Measurements from ENCODE around the gene DIAPH2.
"Not testable (repeated sequence)": the region's sequence is repeated elsewhere in the genome, so short reads cannot be mapped to it uniquely, and the experiment has no call there.

Gene DIAPH2

DNA sequence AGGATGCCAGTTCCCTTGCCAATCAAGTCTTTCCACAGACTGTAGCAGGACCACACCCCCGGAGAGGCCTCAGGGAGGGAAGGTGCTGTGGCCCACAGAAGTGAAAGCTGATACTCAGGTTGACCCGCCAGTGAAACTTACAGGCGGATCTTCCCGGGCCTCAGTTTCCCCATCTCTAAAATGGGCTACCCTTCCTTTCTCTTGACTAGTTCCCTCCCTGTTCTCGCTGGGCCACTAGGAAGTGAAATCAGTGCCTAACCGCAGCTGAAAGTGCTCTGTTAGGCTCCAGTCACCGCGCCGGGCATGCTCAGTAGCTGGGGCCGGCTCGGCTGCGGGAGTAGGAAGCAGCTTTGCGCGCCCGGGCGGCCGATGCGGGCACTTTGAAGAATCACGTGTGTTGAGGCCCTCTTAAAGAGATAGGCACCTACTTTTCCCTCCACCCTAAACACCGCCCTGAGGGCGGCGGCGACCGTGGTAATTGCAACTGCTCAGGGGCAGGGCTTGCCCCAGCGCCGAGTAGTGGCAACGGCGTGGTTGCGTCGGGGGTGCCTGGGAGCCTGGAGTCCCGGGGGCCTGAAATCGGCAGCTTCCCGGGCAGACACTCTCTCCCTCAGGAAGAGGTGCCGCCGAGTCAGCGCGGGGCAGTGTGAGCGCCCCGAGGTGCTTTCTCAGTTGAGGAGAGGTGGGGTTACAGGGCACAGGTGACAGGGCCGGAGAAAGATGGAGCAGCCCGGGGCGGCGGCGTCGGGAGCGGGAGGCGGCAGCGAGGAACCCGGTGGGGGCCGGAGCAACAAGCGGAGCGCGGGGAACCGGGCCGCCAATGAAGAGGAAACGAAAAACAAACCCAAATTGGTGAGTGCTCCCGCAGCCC, at the start of gene DIAPH2:
Gene DIAPH2 (plus strand): TSS at position 504 of the 871 bp plus-strand sequence.
- DNase-seq = peak; percentile 47

GRCh38 chrX:96650023-96650422, 34.6 kb upstream of the DIAPH2 start:
- DNase-seq = no peak

DNA sequence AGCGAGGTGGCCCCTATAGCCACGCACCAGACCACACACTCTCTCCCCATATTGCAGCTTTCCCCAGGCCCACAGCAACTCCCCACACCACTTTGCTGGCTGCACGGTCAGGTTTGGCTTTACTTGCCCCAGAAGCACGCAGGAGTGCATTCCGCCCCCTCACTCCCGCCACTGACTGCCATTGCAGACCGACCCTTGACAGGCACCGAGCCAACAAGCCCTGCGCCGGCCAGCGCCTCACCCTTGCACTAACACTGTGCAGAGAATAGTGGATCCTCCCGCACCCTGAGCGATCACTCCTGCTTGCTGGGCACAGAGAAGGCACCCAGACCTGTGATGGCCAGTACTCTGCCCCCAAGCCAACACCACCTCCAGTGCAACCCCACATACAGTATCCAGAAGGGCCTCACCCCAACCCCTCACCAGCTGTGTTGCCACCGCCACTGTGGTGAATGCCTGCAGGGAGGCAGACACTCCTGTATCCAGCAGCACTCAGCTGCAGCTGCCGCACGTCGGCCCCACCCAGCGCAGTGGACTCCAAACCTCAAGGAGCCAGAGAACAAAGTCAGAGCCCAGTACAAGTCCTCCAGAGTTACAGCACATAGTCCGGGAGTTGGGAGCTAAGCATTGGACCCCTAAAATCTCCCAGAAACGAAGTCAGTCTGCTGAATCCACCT, 28.6 kb upstream of the DIAPH2 start:
- DNase-seq = no peak

DNA sequence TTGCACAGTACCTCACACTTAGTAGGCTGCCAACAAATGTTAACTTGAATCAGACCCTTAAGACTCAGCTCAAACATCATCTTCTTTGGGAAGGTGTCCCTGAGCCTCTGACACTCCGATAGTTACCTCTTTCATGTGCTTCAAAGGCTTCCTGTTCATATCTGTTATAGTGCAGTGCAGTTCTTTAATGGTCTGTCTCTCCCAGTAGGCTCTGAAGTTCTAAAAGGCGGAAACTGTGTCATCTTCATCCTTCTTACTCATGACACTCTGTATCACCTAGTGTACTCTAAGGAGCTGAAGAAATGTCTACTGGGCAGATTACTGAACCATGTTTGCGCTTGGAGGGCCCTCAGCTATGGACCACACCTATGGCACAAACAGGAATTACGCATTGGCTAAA, 2.1 kb upstream of the DIAPH2 start:
- no peak for DNase-seq

DNA sequence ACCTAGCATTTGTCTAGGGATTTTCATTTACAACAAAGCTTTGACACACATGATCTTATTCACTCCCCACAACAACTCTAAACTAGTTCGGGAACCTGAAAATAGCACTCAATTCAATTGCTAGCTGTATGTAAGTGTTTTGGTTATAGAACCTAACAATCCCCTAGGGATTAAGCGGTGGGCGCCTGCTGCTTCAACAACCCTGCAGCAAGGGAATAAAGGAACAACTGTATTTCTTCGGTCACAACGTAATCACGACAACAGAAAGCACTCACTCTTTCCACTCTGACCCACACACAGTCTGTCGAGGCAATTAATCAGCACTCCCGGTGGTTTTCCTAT, 674 bp upstream of the DIAPH2 start:
- DNase-seq = no peak

DNA sequence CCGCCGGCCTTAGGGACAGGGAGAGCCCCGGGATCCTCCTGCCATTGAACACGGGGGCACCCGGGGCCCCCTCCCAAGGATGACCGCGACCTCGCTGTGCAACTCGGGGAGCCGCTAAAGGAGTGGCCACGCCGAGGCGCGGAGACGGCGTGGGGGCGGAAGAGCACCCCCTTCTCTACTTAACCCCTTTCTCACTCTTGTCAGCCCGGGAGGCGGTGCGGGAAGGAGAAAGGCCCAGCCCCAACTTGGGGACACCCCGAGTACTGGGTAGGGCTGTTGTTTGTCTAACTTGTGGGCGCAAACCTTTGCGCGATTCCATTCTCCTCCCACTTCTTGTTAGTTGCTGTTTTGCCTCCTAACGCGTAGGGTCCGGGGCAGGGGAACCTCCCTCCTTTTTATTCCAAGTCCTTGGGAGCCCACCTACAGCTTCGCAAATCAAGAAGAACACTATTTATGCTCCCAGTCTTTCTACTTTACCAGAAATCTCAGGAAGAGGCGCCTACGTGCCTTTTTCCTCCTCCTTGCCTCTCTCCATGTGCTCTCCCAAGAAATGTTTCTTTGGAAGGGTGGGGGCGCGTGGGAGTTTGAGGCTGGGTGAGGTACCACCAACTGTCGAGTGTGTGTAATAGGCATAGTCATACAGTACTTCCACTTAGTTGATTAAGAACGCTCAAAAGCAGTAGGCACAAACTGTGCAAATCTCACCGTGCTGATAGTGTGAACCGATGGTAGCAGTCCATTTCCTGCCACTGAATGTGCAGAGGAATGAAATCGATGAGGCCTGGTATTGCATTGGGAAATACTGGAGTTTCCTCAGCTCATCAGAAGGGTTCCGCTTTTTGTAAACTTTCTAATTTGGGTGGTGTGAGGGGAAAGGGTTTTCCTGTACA, 813 bp downstream of the DIAPH2 start:
- DNase-seq = peak; percentile 16

DNA sequence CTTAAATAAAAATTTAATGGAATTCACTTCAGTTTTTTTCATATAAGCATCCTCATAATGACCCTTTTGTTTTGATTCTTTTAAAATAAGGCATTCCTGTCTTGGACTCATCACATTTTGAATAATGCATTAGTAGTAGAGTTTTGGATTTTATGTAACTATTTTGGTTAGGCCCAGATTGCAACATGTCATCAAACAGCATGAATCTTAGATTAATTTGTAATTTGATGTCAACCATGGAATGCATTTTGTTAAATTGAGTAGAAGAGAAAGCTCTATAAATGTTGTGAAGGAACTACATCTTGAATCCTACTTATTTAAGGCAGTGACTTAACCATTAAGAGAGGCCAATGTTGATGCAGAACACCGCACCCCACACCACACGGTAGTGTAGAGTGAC, 3.1 kb downstream of the DIAPH2 start:
- DNase-seq = no peak

DNA sequence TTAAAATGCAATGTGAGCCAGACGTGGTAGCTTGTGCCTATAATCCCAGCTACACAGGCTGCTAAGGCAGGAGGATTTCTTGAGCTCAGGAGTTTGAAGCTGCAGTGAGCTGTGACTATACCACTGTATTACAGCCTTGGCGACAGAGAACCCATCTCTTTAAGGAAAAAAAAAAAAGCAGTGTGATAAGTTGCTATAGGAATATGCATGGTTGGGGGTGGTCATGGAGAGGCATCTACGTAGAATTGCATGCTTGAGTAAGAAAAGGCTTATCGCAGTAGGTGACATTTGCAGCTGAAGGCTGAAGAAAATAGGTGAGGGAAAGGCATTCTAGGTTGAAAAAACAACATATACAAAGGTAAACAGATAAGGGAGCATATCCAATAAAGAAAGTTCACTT, 4.1 kb downstream of the DIAPH2 start:
- no peak for DNase-seq

DNA sequence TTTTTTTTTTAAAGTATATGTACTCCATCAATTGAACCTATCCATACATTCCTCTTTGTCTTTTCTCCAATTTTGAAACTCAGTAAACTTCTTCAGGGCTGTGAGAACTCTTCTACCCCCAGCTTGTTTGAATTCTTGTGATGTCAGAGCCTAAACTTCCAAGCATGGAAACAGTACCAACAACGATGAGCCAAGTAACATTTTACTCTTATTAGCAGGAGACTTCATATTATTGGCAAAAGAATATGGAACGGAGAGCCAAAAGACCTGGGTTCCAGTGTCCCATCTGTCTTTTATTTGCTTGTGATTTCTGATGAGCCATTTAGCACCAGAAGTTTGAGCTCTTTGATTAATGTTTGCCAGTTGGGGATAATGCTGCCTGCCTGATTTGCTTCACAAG, 5.3 kb downstream of the DIAPH2 start:
- no peak for DNase-seq

- DNase-seq = no peak
Observed at GRCh38 chrX:96692454-96692853, 7.8 kb downstream of the DIAPH2 start.

DNA sequence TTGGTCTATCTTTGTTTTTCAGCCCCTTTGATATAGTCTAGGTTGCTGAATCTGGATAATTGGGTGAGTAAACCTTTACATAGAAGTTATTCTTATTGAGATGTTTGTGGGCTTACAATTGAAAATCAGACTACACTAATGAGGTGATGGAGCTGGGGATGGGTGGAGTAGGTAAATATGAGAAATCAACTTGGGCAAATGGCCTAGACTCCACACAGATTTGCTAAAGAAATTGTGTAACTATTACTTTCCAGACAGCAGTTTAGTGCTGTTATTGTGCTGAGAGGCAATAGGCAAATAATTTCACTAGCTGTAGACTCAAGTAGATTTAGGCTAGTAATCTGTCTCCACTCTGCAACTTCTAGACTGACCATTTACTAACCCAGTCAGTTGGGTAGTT, 8.2 kb downstream of the DIAPH2 start:
- no peak for DNase-seq

- DNase-seq = no peak
Observed at GRCh38 chrX:96693407-96693806, 8.8 kb downstream of the DIAPH2 start.

DNA sequence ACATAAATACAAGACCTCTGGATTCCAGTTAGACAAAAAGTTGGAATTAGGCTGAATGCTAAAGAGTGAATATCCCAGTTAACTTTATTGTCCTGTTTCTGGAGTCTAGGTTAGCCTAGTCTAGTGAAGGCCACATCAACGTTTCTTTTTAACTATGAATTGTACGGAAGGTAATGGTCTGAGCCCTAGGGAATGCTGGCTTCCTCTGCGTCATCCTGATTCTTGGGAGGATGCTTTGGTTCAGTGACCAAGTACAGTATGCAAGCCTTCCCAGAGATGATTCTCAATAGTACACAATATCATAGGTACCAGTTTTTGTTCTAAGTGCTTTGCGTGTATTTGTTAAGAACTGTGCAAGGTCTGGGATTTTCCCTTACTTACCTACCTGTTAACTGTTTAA, 11.8 kb downstream of the DIAPH2 start:
- no peak for DNase-seq

GRCh38 chrX:96700625-96701024, 16.0 kb downstream of the DIAPH2 start:
- DNase-seq = no peak

- DNase-seq = no peak
Observed at GRCh38 chrX:96703379-96703778, 18.7 kb downstream of the DIAPH2 start.

GRCh38 chrX:96703816-96704215, 19.2 kb downstream of the DIAPH2 start:
- no peak for DNase-seq

- DNase-seq = no peak
Observed at GRCh38 chrX:96704629-96705028, 20.0 kb downstream of the DIAPH2 start.

DNA sequence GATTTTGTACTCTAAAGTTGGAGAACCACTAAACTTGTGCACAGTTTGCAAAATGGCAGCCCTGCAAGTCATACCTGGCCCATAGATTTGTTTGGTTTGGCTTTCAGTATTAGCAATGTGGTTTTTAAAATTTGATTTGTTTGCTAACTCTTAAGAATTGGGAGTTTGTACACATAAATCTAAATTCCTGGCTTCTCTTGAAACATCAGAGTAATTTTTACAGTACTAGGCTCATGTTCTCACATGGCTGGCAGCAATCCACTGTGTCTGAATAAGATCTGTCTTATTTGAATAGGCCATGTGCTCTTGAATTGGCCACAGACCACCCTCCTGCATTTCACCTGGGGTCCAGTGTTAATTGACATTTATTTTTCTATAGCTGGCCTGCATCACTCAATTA, 21.3 kb downstream of the DIAPH2 start:
- DNase-seq = no peak

- DNase-seq = no peak
Observed at GRCh38 chrX:96707804-96708203, 23.2 kb downstream of the DIAPH2 start.

GRCh38 chrX:96710031-96710430, 25.4 kb downstream of the DIAPH2 start:
- DNase-seq = no peak

DNA sequence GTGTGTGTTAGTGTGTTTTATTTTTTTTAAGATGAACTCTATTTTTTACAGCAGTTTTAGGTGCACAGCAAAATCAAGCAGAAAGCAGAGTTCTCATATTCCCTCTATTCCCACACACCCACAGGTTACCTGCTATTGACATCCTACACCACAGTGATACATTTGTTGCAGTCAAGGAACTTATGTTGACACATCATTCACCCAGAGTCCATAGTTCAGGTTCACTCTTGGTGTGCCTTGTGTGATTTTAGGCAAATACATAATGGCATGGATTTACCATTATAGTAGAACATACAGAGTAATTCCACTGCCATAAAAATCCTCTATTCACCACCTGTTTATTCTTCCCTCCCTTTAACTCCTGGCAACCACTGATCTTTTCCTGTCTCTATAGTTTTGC, 28.7 kb downstream of the DIAPH2 start:
- no peak for DNase-seq

GRCh38 chrX:96714393-96714792, 29.8 kb downstream of the DIAPH2 start:
- DNase-seq = not testable (repeated sequence)

DNA sequence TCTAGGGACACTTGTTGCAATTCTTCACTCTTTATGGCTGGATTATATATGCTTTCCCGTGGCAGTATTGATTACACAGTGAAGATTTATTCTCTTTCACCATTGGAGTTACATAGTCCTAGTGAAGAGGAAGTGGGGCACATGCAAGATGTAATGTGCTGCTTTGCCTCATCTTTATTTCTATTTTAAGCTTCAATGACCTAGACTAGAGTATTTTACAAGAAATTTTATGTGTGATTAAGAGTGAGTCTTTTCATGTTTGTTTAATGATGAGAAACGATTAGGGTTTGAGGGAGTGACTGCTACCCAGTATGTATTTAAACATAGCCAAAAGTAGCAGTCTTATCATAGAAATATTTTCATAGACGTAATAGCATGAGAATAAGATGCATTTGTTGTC, 30.8 kb downstream of the DIAPH2 start:
- DNase-seq = no peak
